Lower leg skin (tissue), 3 donors: ENCODE measurements around the gene LEMD3.

Source experiments
- CTCF ChIP-seq, 3 donors: fragments of 450-650 bp; IDR thresholded peaks; one replicate each; pipeline ENCODE4 v1.5.1; 2016; ENCODE audit warnings: antibody characterized with exemption in 3 of 3, mild to moderate bottlenecking in 3 of 3, moderate library complexity in 2 of 3
- POLR2A ChIP-seq, 2 donors: fragments of 450-650 bp; IDR thresholded peaks; one replicate each; pipeline ENCODE4 v1.6.1; 2016 to 2017; ENCODE audit warnings: antibody characterized with exemption in 2 of 2, mild to moderate bottlenecking in 1 of 2, moderate library complexity in 1 of 2

DNA sequence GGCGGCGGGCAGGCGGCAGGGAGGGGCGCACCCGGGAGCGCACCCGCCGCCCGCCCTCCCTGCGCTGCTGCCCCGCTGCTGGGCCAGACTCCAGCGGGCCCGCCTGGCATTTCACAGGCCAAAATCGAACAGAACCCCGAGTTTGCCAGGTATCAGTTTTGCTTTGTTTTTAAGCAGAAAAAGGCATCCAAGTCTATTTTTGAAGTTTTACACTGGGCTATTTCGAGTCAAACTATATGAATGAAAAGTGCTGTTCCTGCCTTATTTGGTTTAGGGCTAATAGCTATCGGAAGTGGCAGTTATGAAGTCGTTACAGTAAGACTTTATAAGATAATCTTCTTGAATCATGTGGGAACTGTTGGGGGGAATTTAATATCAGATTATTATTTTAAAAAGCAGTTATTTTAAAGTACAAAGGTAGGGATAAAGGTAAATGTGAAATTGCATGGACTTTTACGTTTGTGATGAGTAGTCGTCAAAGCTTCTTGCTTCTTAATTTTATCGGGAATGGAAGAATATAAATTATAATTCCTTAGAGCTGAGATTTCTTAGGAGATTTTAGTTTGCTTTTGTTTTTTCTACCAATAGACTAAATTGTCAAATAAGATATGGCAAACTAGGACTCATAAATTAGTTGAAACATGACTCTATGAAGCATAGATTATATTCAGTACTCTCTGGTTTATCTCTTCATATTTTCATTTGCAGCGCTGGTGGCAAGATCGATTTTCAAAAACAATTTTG, 110.2 kb downstream of the LEMD3 start:
- no peak for TF ChIP-seq CTCF (IDR thresholded peaks at IDR 0.05)
- no peak for TF ChIP-seq POLR2A (IDR thresholded peaks at IDR 0.05)
